Hepatocyte (in vitro differentiated cells): ENCODE results near the gene NXN.

Experiments used
- CTCF ChIP-seq: fragments of 200-600 bp; sonication (generic); IDR thresholded peaks from 2 replicates; pipeline ENCODE4 v1.5.1; 2016; ENCODE audit warnings: antibody characterized with exemption, mild to moderate bottlenecking; ENCODE audit not compliant: poor library complexity
- EZH2 ChIP-seq: fragments of 200-600 bp; sonication (generic); IDR thresholded peaks from 2 replicates; pipeline ENCODE4 v1.6.1; 2016; ENCODE audit warnings: antibody characterized with exemption, mild to moderate bottlenecking, borderline replicate concordance
- EZH2phosphoT487 ChIP-seq: fragments of 200-600 bp; sonication (generic); IDR thresholded peaks from one replicate; pipeline ENCODE4 v1.6.1; 2018; ENCODE audit warnings: antibody characterized with exemption, mild to moderate bottlenecking, low read depth, moderate library complexity; ENCODE audit not compliant: unreplicated experiment, severe bottlenecking

GRCh38 chr17:953767-954166, 25.8 kb downstream of the NXN start:
- no peak for TF ChIP-seq CTCF
- no peak for TF ChIP-seq EZH2
- TF ChIP-seq EZH2phosphoT487 = no peak
